Measurements from ENCODE around the gene LRRC32.

- TF ChIP-seq CTCF (IDR thresholded peaks at IDR 0.05 in 4 of 5, conservative IDR thresholded peaks at IDR 0.05 in 1 of 5) = no peak
- TF ChIP-seq POLR2A (IDR thresholded peaks at IDR 0.05) = no peak
These were observed 58.3 kb downstream of the LRRC32 start for GRCh38 chr11:76612226-76612625.
